GM23338 (cell line): ENCODE results near the gene ABCC9. TPM values are rescaled to one million over a fixed set of nuclear protein-coding genes. Genes with fewer than 3 reads are reported as not detected.

Experiments used
- ATAC-seq: fragments of 200-7000 bp; cut with Tn5 transposase; 3 replicates; pipeline ENCODE4 v1.9.1; 2020
- DNase-seq: peaks from one replicate; pipeline ENCODE4 v3.0.0-alpha.2; 2015; ENCODE audit warnings: low spot score
- H2AFZ ChIP-seq: fragments of 200-600 bp; sonication (generic); 2 replicates; pipeline ENCODE4 v1.8.0; 2016; ENCODE audit warnings: antibody characterized with exemption, mild to moderate bottlenecking, moderate library complexity
- H3F3A ChIP-seq: fragments of 200-600 bp; sonication (generic); replicated peaks from 2 replicates; pipeline ENCODE4 v1.8.0; 2017; ENCODE audit warnings: antibody characterized with exemption, mixed run types, low read depth
- H3K27ac ChIP-seq: fragments of 200-600 bp; sonication (generic); 2 replicates; pipeline ENCODE4 v1.6.1; 2016; ENCODE audit warnings: low read depth
- H3K27me3 ChIP-seq: fragments of 200-600 bp; sonication (generic); 2 replicates; pipeline ENCODE4 v1.8.0; 2016; ENCODE audit warnings: mild to moderate bottlenecking, mixed run types, moderate library complexity; ENCODE audit not compliant: insufficient read depth
- H3K36me3 ChIP-seq: fragments of 200-600 bp; sonication (generic); 2 replicates; pipeline ENCODE4 v1.8.0; 2016; ENCODE audit warnings: mild to moderate bottlenecking; ENCODE audit not compliant: insufficient read depth
- H3K4me1 ChIP-seq: fragments of 200-600 bp; sonication (generic); 2 replicates; pipeline ENCODE4 v1.8.0; 2016; ENCODE audit warnings: mild to moderate bottlenecking, moderate library complexity; ENCODE audit not compliant: insufficient read depth
- H3K4me2 ChIP-seq: fragments of 200-600 bp; sonication (generic); 2 replicates; pipeline ENCODE4 v1.7.1; 2017; ENCODE audit warnings: mixed run types
- H3K4me3 ChIP-seq: fragments of 200-600 bp; sonication (generic); 2 replicates; pipeline ENCODE4 v1.6.1; 2016; ENCODE audit warnings: mixed run types
- H3K79me2 ChIP-seq: fragments of 200-600 bp; sonication (generic); replicated peaks from 2 replicates; pipeline ENCODE4 v1.8.0; 2017; ENCODE audit warnings: mild to moderate bottlenecking; ENCODE audit not compliant: insufficient read depth
- H3K9me2 ChIP-seq: fragments of 200-600 bp; sonication (generic); 2 replicates; pipeline ENCODE4 v1.8.0; 2017; ENCODE audit not compliant: insufficient read depth
- H4K20me1 ChIP-seq: fragments of 200-600 bp; sonication (generic); replicated peaks from 2 replicates; pipeline ENCODE4 v1.8.0; 2017; ENCODE audit warnings: mild to moderate bottlenecking; ENCODE audit not compliant: insufficient read depth
- H3K27ac Mint-ChIP-seq: 2 replicates; pipeline ENCODE4 v1.8.0; 2020; ENCODE audit warnings: inconsistent platforms, mild to moderate bottlenecking, moderate library complexity, mixed read lengths
- H3K27me3 Mint-ChIP-seq: 3 replicates; pipeline ENCODE4 v1.8.0; 2022; ENCODE audit warnings: low read depth, mild to moderate bottlenecking, moderate library complexity, mixed read lengths, inconsistent platforms; ENCODE audit not compliant: insufficient read depth, poor library complexity
- H3K36me3 Mint-ChIP-seq: 3 replicates; pipeline ENCODE4 v1.8.0; 2021; ENCODE audit warnings: low read depth, mild to moderate bottlenecking, inconsistent platforms, moderate library complexity, mixed read lengths
- H3K4me1 Mint-ChIP-seq: 3 replicates; pipeline ENCODE4 v1.8.0; 2020; ENCODE audit warnings: mild to moderate bottlenecking, inconsistent platforms, mixed read lengths
- H3K4me3 Mint-ChIP-seq: 3 replicates; pipeline ENCODE4 v1.8.0; 2021; ENCODE audit warnings: moderate library complexity, mild to moderate bottlenecking, inconsistent platforms, mixed read lengths
- H3K9me3 Mint-ChIP-seq: 3 replicates; pipeline ENCODE4 v1.8.0; 2020; ENCODE audit warnings: moderate library complexity, mild to moderate bottlenecking, inconsistent platforms, mixed read lengths
- CREB1 ChIP-seq: fragments of 250-450 bp; sonication (Bioruptor Pico); IDR thresholded peaks from 2 replicates; pipeline ENCODE4 v1.5.0; 2020; ENCODE audit warnings: low read depth, mild to moderate bottlenecking, moderate library complexity
- EZH2 ChIP-seq: fragments of 200-600 bp; sonication (generic); IDR thresholded peaks from one replicate; pipeline ENCODE4 v1.8.0; 2017; ENCODE audit warnings: antibody characterized with exemption, mild to moderate bottlenecking, low read depth; ENCODE audit not compliant: unreplicated experiment
- EZH2phosphoT487 ChIP-seq: fragments of 200-600 bp; sonication (generic); IDR thresholded peaks from one replicate; pipeline ENCODE4 v1.8.1; 2018; ENCODE audit warnings: antibody characterized with exemption; ENCODE audit not compliant: unreplicated experiment
- JUNB ChIP-seq: IDR thresholded peaks from one replicate; pipeline ENCODE4 v1.6.1; 2016; ENCODE audit warnings: antibody characterized with exemption; ENCODE audit not compliant: unreplicated experiment
- NANOG ChIP-seq: IDR thresholded peaks from 2 replicates; pipeline ENCODE4 v1.6.1; 2016; ENCODE audit warnings: antibody characterized with exemption, borderline replicate concordance
- POLR2AphosphoS5 ChIP-seq: IDR thresholded peaks from 2 replicates; pipeline ENCODE4 v1.6.1; 2016; ENCODE audit warnings: antibody characterized with exemption, low read depth
- REST ChIP-seq: IDR thresholded peaks from one replicate; pipeline ENCODE4 v1.6.1; 2018; ENCODE audit warnings: antibody characterized with exemption; ENCODE audit not compliant: unreplicated experiment
- STAT1 ChIP-seq: IDR thresholded peaks from one replicate; pipeline ENCODE4 v1.6.1; 2016; ENCODE audit warnings: antibody characterized with exemption; ENCODE audit not compliant: unreplicated experiment
- ZNF114 ChIP-seq: fragments of 250-450 bp; sonication (Bioruptor Pico); IDR thresholded peaks from 2 replicates; pipeline ENCODE4 v1.5.0; 2020; ENCODE audit warnings: mild to moderate bottlenecking, moderate library complexity
- ZNF331 ChIP-seq: fragments of 250-450 bp; sonication (Bioruptor Pico); IDR thresholded peaks from 2 replicates; pipeline ENCODE4 v1.5.0; 2020; ENCODE audit warnings: low read depth, mild to moderate bottlenecking, moderate library complexity
- polyA plus RNA-seq: library from polyadenylated mRNA; unstranded; fragments of >200 nt; fragmentation: Nextera tagmentation; extraction: Ambion mirVana; gene quantifications from 2 replicates; pipeline ENCODE4 v1.2.1, GENCODE V29; 2016
- total RNA-seq: library from RNA; depleted of rRNA; stranded (reverse); fragments of >200 nt; shearing (Covaris generic); gene quantifications from 2 replicates; pipeline ENCODE4 v1.2.3, GENCODE V29; 2014
- TF ChIP-seq, protein P1 (sequence below), 2 experiments: fragments of 200-600 bp in 1 of 2; sonication (generic) in 1 of 2; conservative IDR thresholded peaks; 2 replicates each; pipeline versions ENCODE4 v1.5.1 to v1.6.1; 2016 to 2017; ENCODE audit warnings: antibody characterized with exemption in 2 of 2, low read depth in 2 of 2, mild to moderate bottlenecking in 2 of 2, moderate library complexity in 1 of 2
- TF ChIP-seq, protein P2 (sequence below): fragments of 250-450 bp; sonication (Bioruptor Pico); IDR thresholded peaks from 2 replicates; pipeline ENCODE4 v1.5.0; 2020; ENCODE audit warnings: mild to moderate bottlenecking, moderate library complexity
- TF ChIP-seq, protein P3 (sequence below): IDR thresholded peaks from 2 replicates; pipeline ENCODE4 v1.6.1; 2016; ENCODE audit warnings: antibody characterized with exemption

The ABCC9 gene
- total and polyA plus RNA-seq, 2 experiments from 2014 or later: not detected

DNA sequence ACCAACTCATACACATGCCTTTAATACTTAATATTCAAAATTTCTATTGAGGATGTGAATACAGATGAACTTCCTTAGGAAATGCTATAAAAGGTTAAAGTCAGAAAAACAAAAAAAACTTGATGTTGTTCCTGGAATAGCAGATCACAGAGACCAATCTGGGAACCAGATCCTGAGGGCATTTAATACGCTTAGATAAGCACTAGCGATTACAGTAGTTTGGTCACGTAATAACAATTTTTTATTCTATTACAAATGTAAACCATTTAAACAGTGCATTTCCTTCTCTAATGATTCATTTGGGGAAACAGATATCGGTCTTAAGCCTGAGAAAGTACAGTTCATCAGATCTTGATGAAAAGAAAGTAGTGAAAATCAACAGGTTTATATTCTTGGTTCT lies 30.8 kb upstream of the ABCC9 start:
- Histone ChIP-seq H3K27ac (no peak overlapping the region), H4K20me1 (no peaks in the 10 kb centered on the region), H3K36me3 (no peaks in the 10 kb centered on the region), H3K27me3 (no peaks in the 10 kb centered on the region), H3K79me2 (no peaks in the 10 kb centered on the region), H3F3A (no peaks in the 10 kb centered on the region), H3K4me3 (no peak overlapping the region), H3K4me2 (no peak overlapping the region), H2AFZ (no peak overlapping the region), H3K9me2 (no peaks in the 10 kb centered on the region), H3K4me1 (peaks cover 11% of the 10 kb centered on the region; the same call in 1 of the 2 replicates)
- Mint-ChIP-seq H3K27ac (no peak overlapping the region), H3K9me3 (no peaks in the 10 kb centered on the region; the same call in 2 of the 3 replicates), H3K36me3 (no peaks in the 10 kb centered on the region), H3K27me3 (no peaks in the 10 kb centered on the region), H3K4me1 (peaks cover 9% of the 10 kb centered on the region; the same call in 2 of the 3 replicates), H3K4me3 (no peak overlapping the region)
- ATAC-seq: no peak
- no peak for TF ChIP-seq EZH2phosphoT487
- TF ChIP-seq, protein P1, sequence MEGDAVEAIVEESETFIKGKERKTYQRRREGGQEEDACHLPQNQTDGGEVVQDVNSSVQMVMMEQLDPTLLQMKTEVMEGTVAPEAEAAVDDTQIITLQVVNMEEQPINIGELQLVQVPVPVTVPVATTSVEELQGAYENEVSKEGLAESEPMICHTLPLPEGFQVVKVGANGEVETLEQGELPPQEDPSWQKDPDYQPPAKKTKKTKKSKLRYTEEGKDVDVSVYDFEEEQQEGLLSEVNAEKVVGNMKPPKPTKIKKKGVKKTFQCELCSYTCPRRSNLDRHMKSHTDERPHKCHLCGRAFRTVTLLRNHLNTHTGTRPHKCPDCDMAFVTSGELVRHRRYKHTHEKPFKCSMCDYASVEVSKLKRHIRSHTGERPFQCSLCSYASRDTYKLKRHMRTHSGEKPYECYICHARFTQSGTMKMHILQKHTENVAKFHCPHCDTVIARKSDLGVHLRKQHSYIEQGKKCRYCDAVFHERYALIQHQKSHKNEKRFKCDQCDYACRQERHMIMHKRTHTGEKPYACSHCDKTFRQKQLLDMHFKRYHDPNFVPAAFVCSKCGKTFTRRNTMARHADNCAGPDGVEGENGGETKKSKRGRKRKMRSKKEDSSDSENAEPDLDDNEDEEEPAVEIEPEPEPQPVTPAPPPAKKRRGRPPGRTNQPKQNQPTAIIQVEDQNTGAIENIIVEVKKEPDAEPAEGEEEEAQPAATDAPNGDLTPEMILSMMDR (conservative IDR thresholded peaks at IDR 0.05; ENCODE audit: low read depth in 2 of 2): no peak
- no peak for TF ChIP-seq POLR2AphosphoS5
- no peak for TF ChIP-seq ZNF331
- no peak for TF ChIP-seq CREB1 (CRISPR knock-in tag)
- no peak for TF ChIP-seq EZH2
- TF ChIP-seq, protein P2, sequence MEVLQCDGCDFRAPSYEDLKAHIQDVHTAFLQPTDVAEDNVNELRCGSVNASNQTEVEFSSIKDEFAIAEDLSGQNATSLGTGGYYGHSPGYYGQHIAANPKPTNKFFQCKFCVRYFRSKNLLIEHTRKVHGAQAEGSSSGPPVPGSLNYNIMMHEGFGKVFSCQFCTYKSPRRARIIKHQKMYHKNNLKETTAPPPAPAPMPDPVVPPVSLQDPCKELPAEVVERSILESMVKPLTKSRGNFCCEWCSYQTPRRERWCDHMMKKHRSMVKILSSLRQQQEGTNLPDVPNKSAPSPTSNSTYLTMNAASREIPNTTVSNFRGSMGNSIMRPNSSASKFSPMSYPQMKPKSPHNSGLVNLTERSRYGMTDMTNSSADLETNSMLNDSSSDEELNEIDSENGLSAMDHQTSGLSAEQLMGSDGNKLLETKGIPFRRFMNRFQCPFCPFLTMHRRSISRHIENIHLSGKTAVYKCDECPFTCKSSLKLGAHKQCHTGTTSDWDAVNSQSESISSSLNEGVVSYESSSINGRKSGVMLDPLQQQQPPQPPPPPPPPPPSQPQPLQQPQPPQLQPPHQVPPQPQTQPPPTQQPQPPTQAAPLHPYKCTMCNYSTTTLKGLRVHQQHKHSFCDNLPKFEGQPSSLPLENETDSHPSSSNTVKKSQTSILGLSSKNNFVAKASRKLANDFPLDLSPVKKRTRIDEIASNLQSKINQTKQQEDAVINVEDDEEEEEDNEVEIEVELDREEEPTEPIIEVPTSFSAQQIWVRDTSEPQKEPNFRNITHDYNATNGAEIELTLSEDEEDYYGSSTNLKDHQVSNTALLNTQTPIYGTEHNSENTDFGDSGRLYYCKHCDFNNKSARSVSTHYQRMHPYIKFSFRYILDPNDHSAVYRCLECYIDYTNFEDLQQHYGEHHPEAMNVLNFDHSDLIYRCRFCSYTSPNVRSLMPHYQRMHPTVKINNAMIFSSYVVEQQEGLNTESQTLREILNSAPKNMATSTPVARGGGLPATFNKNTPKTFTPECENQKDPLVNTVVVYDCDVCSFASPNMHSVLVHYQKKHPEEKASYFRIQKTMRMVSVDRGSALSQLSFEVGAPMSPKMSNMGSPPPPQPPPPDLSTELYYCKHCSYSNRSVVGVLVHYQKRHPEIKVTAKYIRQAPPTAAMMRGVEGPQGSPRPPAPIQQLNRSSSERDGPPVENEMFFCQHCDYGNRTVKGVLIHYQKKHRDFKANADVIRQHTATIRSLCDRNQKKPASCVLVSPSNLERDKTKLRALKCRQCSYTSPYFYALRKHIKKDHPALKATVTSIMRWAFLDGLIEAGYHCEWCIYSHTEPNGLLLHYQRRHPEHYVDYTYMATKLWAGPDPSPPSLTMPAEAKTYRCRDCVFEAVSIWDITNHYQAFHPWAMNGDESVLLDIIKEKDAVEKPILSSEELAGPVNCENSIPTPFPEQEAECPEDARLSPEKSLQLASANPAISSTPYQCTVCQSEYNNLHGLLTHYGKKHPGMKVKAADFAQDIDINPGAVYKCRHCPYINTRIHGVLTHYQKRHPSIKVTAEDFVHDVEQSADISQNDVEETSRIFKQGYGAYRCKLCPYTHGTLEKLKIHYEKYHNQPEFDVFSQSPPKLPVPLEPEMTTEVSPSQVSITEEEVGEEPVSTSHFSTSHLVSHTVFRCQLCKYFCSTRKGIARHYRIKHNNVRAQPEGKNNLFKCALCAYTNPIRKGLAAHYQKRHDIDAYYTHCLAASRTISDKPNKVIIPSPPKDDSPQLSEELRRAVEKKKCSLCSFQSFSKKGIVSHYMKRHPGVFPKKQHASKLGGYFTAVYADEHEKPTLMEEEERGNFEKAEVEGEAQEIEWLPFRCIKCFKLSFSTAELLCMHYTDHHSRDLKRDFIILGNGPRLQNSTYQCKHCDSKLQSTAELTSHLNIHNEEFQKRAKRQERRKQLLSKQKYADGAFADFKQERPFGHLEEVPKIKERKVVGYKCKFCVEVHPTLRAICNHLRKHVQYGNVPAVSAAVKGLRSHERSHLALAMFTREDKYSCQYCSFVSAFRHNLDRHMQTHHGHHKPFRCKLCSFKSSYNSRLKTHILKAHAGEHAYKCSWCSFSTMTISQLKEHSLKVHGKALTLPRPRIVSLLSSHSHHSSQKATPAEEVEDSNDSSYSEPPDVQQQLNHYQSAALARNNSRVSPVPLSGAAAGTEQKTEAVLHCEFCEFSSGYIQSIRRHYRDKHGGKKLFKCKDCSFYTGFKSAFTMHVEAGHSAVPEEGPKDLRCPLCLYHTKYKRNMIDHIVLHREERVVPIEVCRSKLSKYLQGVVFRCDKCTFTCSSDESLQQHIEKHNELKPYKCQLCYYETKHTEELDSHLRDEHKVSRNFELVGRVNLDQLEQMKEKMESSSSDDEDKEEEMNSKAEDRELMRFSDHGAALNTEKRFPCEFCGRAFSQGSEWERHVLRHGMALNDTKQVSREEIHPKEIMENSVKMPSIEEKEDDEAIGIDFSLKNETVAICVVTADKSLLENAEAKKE (CRISPR knock-in tag): no peak
- TF ChIP-seq ZNF114: no peak
- TF ChIP-seq, protein P3, sequence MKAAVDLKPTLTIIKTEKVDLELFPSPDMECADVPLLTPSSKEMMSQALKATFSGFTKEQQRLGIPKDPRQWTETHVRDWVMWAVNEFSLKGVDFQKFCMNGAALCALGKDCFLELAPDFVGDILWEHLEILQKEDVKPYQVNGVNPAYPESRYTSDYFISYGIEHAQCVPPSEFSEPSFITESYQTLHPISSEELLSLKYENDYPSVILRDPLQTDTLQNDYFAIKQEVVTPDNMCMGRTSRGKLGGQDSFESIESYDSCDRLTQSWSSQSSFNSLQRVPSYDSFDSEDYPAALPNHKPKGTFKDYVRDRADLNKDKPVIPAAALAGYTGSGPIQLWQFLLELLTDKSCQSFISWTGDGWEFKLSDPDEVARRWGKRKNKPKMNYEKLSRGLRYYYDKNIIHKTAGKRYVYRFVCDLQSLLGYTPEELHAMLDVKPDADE: no peak
- TF ChIP-seq STAT1: no peak
- no peak for TF ChIP-seq REST
- no peak for TF ChIP-seq NANOG
- no peak for TF ChIP-seq JUNB
- DNase-seq: no peak
